H1 (cell line): ENCODE data around the gene AP1M2. TPM values are rescaled to one million over a fixed set of nuclear protein-coding genes. Genes with fewer than 3 reads are reported as not detected.

Experiments used
- CTCF ChIA-PET: fragments of 300-600 bp; sonication (Branson Sonifier 250); formaldehyde crosslinking; loops from one replicate; lab custom pipeline; 2021; ENCODE audit not compliant: partially characterized antibody; lab: Charles Lee
- POLR2A ChIA-PET: fragments of 300-600 bp; sonication (Branson Sonifier 250); formaldehyde crosslinking; loops from one replicate; lab custom pipeline; 2021; ENCODE audit warnings: inconsistent platforms; ENCODE audit not compliant: partially characterized antibody; lab: Charles Lee
- DNase-seq, 2 experiments: peaks; one replicate each; pipeline versions ENCODE4 v3.0.0 to v3.0.0-alpha.2; 2010 to 2022; ENCODE audit warnings: low spot score in 2 of 2, low read depth in 1 of 2, mixed read lengths in 1 of 2
- FAIRE-seq: peaks from 2 replicates; lab custom pipeline; 2011; peaks lifted over from hg19 to GRCh38; lab: Jason Lieb, UNC
- H2AFZ ChIP-seq: 2 replicates; pipeline ENCODE4 v1.8.1; 2012; ENCODE audit warnings: low read length, inconsistent platforms
- H2AK5ac ChIP-seq: 2 replicates; pipeline ENCODE4 v1.6.1; 2013; ENCODE audit warnings: low read depth, low read length
- H2BK120ac ChIP-seq: replicated peaks from 2 replicates; pipeline ENCODE3; 2013; ENCODE audit warnings: low read depth, low read length, inconsistent platforms
- H2BK12ac ChIP-seq: 2 replicates; pipeline ENCODE4 v1.6.1; 2013; ENCODE audit warnings: low read depth, low read length
- H2BK15ac ChIP-seq: 2 replicates; pipeline ENCODE4 v1.6.1; 2013; ENCODE audit warnings: low read length
- H2BK20ac ChIP-seq: 2 replicates; pipeline ENCODE4 v1.6.1; 2013; ENCODE audit warnings: low read length
- H2BK5ac ChIP-seq: 2 replicates; pipeline ENCODE4 v1.6.1; 2013; ENCODE audit warnings: low read depth, low read length
- H3K14ac ChIP-seq: 2 replicates; pipeline ENCODE4 v1.6.1; 2013; ENCODE audit warnings: inconsistent platforms; ENCODE audit not compliant: insufficient read length
- H3K18ac ChIP-seq: 2 replicates; pipeline ENCODE4 v1.6.1; 2013; ENCODE audit warnings: low read length; ENCODE audit errors: extremely low read depth
- H3K23ac ChIP-seq: 2 replicates; pipeline ENCODE4 v1.6.1; 2013; ENCODE audit warnings: inconsistent platforms; ENCODE audit not compliant: insufficient read length
- H3K23me2 ChIP-seq: 2 replicates; pipeline ENCODE4 v1.6.1; 2013; ENCODE audit warnings: low read depth, low read length
- H3K27ac ChIP-seq: 2 replicates; pipeline ENCODE4 v1.6.1; 2011; ENCODE audit warnings: low read depth, low read length, inconsistent platforms
- H3K27me3 ChIP-seq, 4 experiments: replicated peaks in 1 of 4; 1 replicate in 1 of 4; 2 replicates in 3 of 4; pipeline versions ENCODE4 v1.6.1 to v1.8.1; 2011 to 2013; ENCODE audit warnings: low read length in 3 of 4, mild to moderate bottlenecking in 3 of 4, inconsistent platforms in 2 of 4, mixed read lengths in 2 of 4, moderate library complexity in 1 of 4; ENCODE audit not compliant: control insufficient read depth in 3 of 4, insufficient read depth in 3 of 4; ENCODE audit errors: extremely low read depth in 1 of 4
- H3K36me3 ChIP-seq, 4 experiments: 2 replicates each; pipeline versions ENCODE4 v1.6.1 to v1.8.1; 2011 to 2013; ENCODE audit warnings: mild to moderate bottlenecking in 4 of 4, low read length in 3 of 4, moderate library complexity in 2 of 4, control low read depth in 1 of 4, inconsistent platforms in 1 of 4; ENCODE audit not compliant: insufficient read depth in 4 of 4, control insufficient read depth in 2 of 4
- H3K4ac ChIP-seq: replicated peaks from 2 replicates; pipeline ENCODE3; 2013; ENCODE audit warnings: low read length, low read depth, mixed read lengths, inconsistent platforms; ENCODE audit not compliant: insufficient read length
- H3K4me1 ChIP-seq, 4 experiments: replicated peaks in 1 of 4; 1 replicate in 1 of 4; 2 replicates in 3 of 4; pipeline versions ENCODE4 v1.6.1 to v1.8.1; 2011 to 2013; ENCODE audit warnings: low read length in 3 of 4, inconsistent platforms in 2 of 4, mixed read lengths in 1 of 4; ENCODE audit not compliant: insufficient read depth in 4 of 4, control insufficient read depth in 3 of 4
- H3K4me2 ChIP-seq, 2 experiments: 2 replicates each; pipeline versions ENCODE4 v1.6.1 to v1.8.1; 2011 to 2013; ENCODE audit warnings: low read depth in 2 of 2, low read length in 2 of 2, control low read depth in 1 of 2, inconsistent platforms in 1 of 2, mild to moderate bottlenecking in 1 of 2; ENCODE audit not compliant: insufficient read depth in 1 of 2
- H3K4me3 ChIP-seq, 4 experiments: fragments of 200-600, 300-600 bp in 1 of 4; sonication (generic), shearing (Covaris generic), sonication (Bioruptor Twin) in 1 of 4; 2 replicates each; pipeline versions ENCODE4 v1.5.1 to v1.8.1; 2011 to 2016; ENCODE audit warnings: low read length in 4 of 4, low read depth in 3 of 4, control low read depth in 2 of 4, inconsistent platforms in 2 of 4, mild to moderate bottlenecking in 2 of 4, mixed read lengths in 1 of 4, moderate library complexity in 1 of 4; ENCODE audit not compliant: insufficient read depth in 2 of 4; ENCODE audit errors: extremely low read depth in 1 of 4
- H3K56ac ChIP-seq: replicated peaks from 2 replicates; pipeline ENCODE3; 2013; ENCODE audit warnings: low read depth, mild to moderate bottlenecking, mixed read lengths, low read length, inconsistent platforms; ENCODE audit not compliant: insufficient read length
- H3K79me1 ChIP-seq: 2 replicates; pipeline ENCODE4 v1.6.1; 2013; ENCODE audit warnings: low read depth, low read length, control low read depth
- H3K79me2 ChIP-seq, 2 experiments: 2 replicates each; pipeline versions ENCODE4 v1.6.1 to v1.8.1; 2012 to 2013; ENCODE audit warnings: low read length in 2 of 2, mild to moderate bottlenecking in 2 of 2, inconsistent platforms in 1 of 2; ENCODE audit not compliant: insufficient read depth in 2 of 2, control insufficient read depth in 1 of 2
- H3K9ac ChIP-seq, 4 experiments: replicated peaks in 1 of 4; 1 replicate in 1 of 4; 2 replicates in 3 of 4; pipeline versions ENCODE4 v1.6.1 to v1.8.1; 2011 to 2013; ENCODE audit warnings: low read depth in 3 of 4, low read length in 3 of 4, control low read depth in 2 of 4, mild to moderate bottlenecking in 2 of 4, moderate library complexity in 2 of 4, inconsistent platforms in 1 of 4; ENCODE audit errors: extremely low read depth in 1 of 4
- H3K9me3 ChIP-seq, 2 experiments: 2 replicates each; pipeline versions ENCODE4 v1.6.1 to v1.8.1; 2012 to 2013; ENCODE audit warnings: mild to moderate bottlenecking in 2 of 2, moderate library complexity in 2 of 2, control low read depth in 1 of 2, inconsistent platforms in 1 of 2, low read depth in 1 of 2, low read length in 1 of 2, mixed read lengths in 1 of 2; ENCODE audit not compliant: insufficient read depth in 2 of 2
- H4K20me1 ChIP-seq, 2 experiments: replicated peaks in 1 of 2; 2 replicates each; pipeline versions ENCODE3 to v1.8.1; 2011 to 2013; ENCODE audit warnings: inconsistent platforms in 2 of 2, low read length in 2 of 2, mild to moderate bottlenecking in 1 of 2; ENCODE audit not compliant: insufficient read depth in 2 of 2, control insufficient read depth in 1 of 2
- H4K5ac ChIP-seq: 2 replicates; pipeline ENCODE4 v1.6.1; 2013; ENCODE audit warnings: low read length, low read depth, mixed read lengths, inconsistent platforms; ENCODE audit not compliant: insufficient read length
- H4K8ac ChIP-seq: 2 replicates; pipeline ENCODE4 v1.8.0; 2013; ENCODE audit warnings: mild to moderate bottlenecking, moderate library complexity, low read length, inconsistent platforms; ENCODE audit not compliant: insufficient read depth; ENCODE audit errors: extremely low read depth
- H4K91ac ChIP-seq: replicated peaks from 2 replicates; pipeline ENCODE3; 2013; ENCODE audit warnings: low read length, mixed read lengths, inconsistent platforms; ENCODE audit not compliant: insufficient read length
- BRCA1 ChIP-seq: IDR thresholded peaks from 2 replicates; pipeline ENCODE4 v1.6.1; 2012; ENCODE audit warnings: low read depth, low read length, improper control_type of control experiment
- CBX5 ChIP-seq: fragments of 300-800, 300-1000 bp; sonication (generic); IDR thresholded peaks from 2 replicates; pipeline ENCODE4 v1.7.1; 2016; ENCODE audit warnings: antibody characterized with exemption, low read length, low read depth
- CHD2 ChIP-seq: IDR thresholded peaks from 2 replicates; pipeline ENCODE4 v1.6.1; 2012; ENCODE audit warnings: low read length, improper control_type of control experiment
- EGR1 ChIP-seq: IDR thresholded peaks from 2 replicates; pipeline ENCODE4 v1.6.1; 2011; ENCODE audit warnings: low read depth, low read length, borderline replicate concordance
- GTF2F1 ChIP-seq: IDR thresholded peaks from 2 replicates; pipeline ENCODE4 v1.6.1; 2012; ENCODE audit warnings: low read depth, low read length, improper control_type of control experiment, borderline replicate concordance
- HDAC6 ChIP-seq: IDR thresholded peaks from one replicate; pipeline ENCODE4 v1.7.1; 2012; ENCODE audit warnings: low read depth, mild to moderate bottlenecking, inconsistent platforms, low read length, moderate library complexity
- POLR2A ChIP-seq, 2 experiments: IDR thresholded peaks; 1 replicate in 1 of 2; 2 replicates in 1 of 2; pipeline ENCODE4 v1.6.1; 2011; ENCODE audit warnings: low read depth in 2 of 2, low read length in 2 of 2, mild to moderate bottlenecking in 2 of 2; ENCODE audit errors: control extremely low read depth in 1 of 2
- SP2 ChIP-seq: IDR thresholded peaks from 2 replicates; pipeline ENCODE4 v1.6.1; 2012; ENCODE audit warnings: mild to moderate bottlenecking, low read length, inconsistent platforms
- TBP ChIP-seq: IDR thresholded peaks from 2 replicates; pipeline ENCODE4 v1.6.1; 2011; ENCODE audit warnings: low read depth, low read length, improper control_type of control experiment
- TCF12 ChIP-seq: IDR thresholded peaks from 2 replicates; pipeline ENCODE4 v1.6.1; 2011; ENCODE audit warnings: low read depth, mild to moderate bottlenecking, low read length
- ZNF274 ChIP-seq: IDR thresholded peaks from 2 replicates; pipeline ENCODE4 v1.7.0; 2012; ENCODE audit warnings: low read length, borderline replicate concordance; ENCODE audit errors: extremely low read depth
- WGBS, 2 experiments: shearing (Covaris generic) in 1 of 2; methylation state at CpG; one replicate each; pipeline versions ENCODE4 v1.1.6 to v1.1.7; 2013 to 2015; ENCODE audit warnings: low lambda C conversion rate in 2 of 2, mixed read lengths in 2 of 2, inconsistent platforms in 1 of 2, low coverage in 1 of 2, missing lambda C conversion rate in 1 of 2; ENCODE audit not compliant: insufficient replicate concordance in 2 of 2, insufficient coverage in 1 of 2, insufficient read length in 1 of 2; ENCODE audit errors: extremely low coverage in 1 of 2, missing lambda C conversion rate in 1 of 2; 5-methylcytosine and 5-hydroxymethylcytosine counted together
- polyA plus RNA-seq, 7 experiments: library from polyadenylated mRNA; depleted of rRNA in 3 of 7; stranded (reverse) in 5 of 7; unstranded in 2 of 7; fragments of >200 nt in 5 of 7; fragments of 200-250 nt in 2 of 7; gene quantifications; 1 replicate in 5 of 7; 2 replicates in 1 of 7; 4 replicates in 1 of 7; pipeline versions ENCODE4 v1.2.1 to v1.2.3, GENCODE V29; 2011 to 2013; ENCODE audit warnings: missing spikeins in 2 of 7, mixed read lengths in 2 of 7
- total RNA-seq: library from RNA; stranded (reverse); fragmentation: NEBNext Ultra II Directional; extraction: Animal tissue kit (Norgen Biotek cat#: 25700); gene quantifications from 2 replicates; pipeline ENCODE4 v1.2.1, GENCODE V29; 2021
- TF ChIP-seq, protein P1 (sequence below): IDR thresholded peaks from 2 replicates; pipeline ENCODE4 v1.6.1; 2012; ENCODE audit warnings: inconsistent platforms

The AP1M2 gene
- total and polyA plus RNA-seq, 2 of the 8 experiments (the other 6 are each of a cell fraction or from before 2014, with no cell fraction given) = 140 to 161 TPM

DNA sequence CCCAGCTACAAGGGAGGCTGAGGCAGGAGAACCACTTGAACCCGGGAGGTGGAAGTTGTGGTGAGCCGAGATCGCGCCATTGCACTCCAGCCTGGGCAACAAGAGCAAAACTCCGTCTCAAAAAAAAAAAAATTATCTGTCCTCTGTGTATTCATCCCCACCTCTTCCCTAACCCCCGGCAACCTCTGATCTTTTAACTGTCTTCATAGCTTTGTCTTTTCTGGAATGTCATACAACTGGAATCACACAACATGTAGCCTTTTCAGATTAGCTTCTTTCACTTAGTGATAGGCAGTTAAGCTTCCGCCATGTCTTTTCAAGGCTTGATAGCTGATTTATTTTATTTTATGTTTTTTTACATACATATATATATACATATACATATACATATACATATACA, 61.5 kb downstream of the AP1M2 start:
- Histone ChIP-seq H2BK5ac (no peak overlapping the region), H3K79me1 (no peaks in the 10 kb centered on the region), H3K23me2 (no peaks in the 10 kb centered on the region), H2BK15ac (no peak overlapping the region), H3K79me2 (no peaks in the 10 kb centered on the region), H4K91ac (no peak overlapping the region), H2AFZ (no peak overlapping the region), H2BK120ac (no peak overlapping the region), H3K4me1 (no peaks in the 10 kb centered on the region), H3K4ac (no peak overlapping the region), H3K4me3 (no peak overlapping the region), H3K4me2 (no peak overlapping the region), H3K9ac (no peak overlapping the region), H3K14ac (no peak overlapping the region), H4K8ac (no peak overlapping the region), H3K27ac (no peak overlapping the region), H3K36me3 (no peaks in the 10 kb centered on the region), H2AK5ac (no peak overlapping the region), H2BK20ac (no peak overlapping the region), H2BK12ac (no peak overlapping the region), H3K23ac (no peak overlapping the region), H3K9me3 (no peaks in the 10 kb centered on the region), H3K18ac (no peak overlapping the region), H4K5ac (no peak overlapping the region), H3K27me3 (no peaks in the 10 kb centered on the region; a peak in 1 of 7 replicates), H3K56ac (no peak overlapping the region), H4K20me1 (no peaks in the 10 kb centered on the region)
- TF ChIP-seq TCF12 (no peak), SP2 (no peak), CHD2 (no peak), CBX5 (no peak), HDAC6 (no peak), BRCA1 (no peak), GTF2F1 (no peak), POLR2A (IDR thresholded peaks at IDR 0.05; ENCODE audit: control extremely low read depth in 1 of 2, low read depth in 2 of 2, low read length in 2 of 2) (no peak), ZNF274 (no peak), EGR1 (no peak), TBP (no peak)
- TF ChIP-seq, protein P1, sequence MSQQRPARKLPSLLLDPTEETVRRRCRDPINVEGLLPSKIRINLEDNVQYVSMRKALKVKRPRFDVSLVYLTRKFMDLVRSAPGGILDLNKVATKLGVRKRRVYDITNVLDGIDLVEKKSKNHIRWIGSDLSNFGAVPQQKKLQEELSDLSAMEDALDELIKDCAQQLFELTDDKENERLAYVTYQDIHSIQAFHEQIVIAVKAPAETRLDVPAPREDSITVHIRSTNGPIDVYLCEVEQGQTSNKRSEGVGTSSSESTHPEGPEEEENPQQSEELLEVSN = no peak
- DNase-seq = no peak
- ChIA-PET CTCF (interaction anchor here (0.5 to 1.3 kb wide), 5 partner anchors 11 to 416 kb away, joined by 3 to 5 read pairs (median 4); no protein-coding TSS in a partner anchor), POLR2A (no interaction called here)
- 92% methylated on average over 7 of the region's 7 CpGs; no CpG with 5 or more reads in 1 of the 2 experiments for WGBS, 2 experiments
- FAIRE-seq = no peak
